ENCODE data around the gene PALM. TPM values are rescaled to one million over a fixed set of nuclear protein-coding genes. Genes with fewer than 3 reads are reported as not detected.

The PALM gene
- total RNA-seq, 2 experiments from 2014 or later, result 0.13 TPM; not detected in 1

DNA sequence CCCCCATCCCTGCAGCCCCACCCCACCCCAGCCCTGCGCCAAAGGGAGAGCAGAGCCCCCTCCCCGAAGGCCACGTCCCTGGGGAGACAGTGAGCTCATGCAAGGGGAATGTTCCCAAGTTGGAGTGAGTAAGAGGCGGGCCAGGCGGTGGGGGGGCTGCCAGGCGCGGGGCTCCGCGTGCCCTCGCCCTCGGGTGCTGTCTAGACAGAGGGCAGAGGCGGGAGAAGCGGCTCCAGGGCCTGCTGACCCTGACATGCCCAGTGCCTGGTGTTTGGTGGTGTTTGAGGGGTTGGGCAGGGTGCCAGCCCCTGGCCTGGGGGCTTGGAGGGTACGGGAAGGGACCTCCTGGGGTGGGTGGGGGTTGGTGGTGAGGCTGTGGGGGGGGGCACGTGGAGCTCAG, 31.5 kb upstream of the PALM start:
- ChIA-PET POLR2A (interaction anchor here (2.4 kb wide), 1 partner anchor 14 kb away, joined by 10 read pairs; the partner anchor contains the start of gene RNF126), CTCF (interaction anchor here (0.6 to 1.2 kb wide), 2 partner anchors 57 to 881 kb away, joined by 3 to 4 read pairs; no protein-coding TSS in a partner anchor)

DNA sequence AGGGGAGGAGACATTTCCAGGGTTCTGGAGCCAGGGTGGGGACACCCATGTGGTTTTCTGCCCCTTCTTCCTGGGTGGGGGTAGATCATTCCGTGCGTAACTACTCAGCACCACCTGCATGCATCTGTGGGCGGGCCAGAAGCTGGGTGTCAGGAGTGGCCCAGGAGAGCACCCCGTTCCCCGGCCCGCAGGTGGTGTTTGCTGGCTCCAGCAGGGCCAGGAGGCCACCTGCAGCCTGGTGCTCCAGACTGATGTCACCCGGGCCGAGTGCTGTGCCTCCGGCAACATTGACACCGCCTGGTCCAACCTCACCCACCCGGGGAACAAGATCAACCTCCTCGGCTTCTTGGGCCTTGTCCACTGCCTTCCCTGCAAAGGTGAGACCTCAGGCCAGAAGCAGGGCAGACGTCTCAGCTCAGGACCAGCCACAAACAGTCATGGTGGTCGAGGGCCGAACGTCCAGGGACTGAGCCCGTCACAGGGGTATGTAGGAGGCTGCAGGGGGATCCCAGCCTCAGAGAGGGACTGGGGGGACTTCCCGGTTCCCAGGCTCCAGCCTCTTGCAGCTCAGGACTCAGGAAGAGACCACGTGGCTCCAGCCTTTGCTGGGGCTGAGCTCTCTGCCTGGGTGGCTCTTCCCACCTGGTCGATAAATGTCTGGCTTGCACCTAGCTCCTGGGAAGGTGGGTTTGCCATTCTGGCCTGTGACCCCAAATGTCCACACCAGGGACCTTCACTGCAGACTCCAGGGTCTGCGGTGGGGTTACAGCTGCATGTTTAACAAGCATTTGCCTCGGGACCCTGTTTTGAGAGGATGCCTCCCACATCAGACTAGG, 30.9 kb upstream of the PALM start:
- ChIA-PET POLR2A (interaction anchor here (2.4 kb wide), 1 partner anchor 14 kb away, joined by 10 read pairs; the partner anchor contains the start of gene RNF126), CTCF (interaction anchor here (1.2 kb wide), 1 partner anchor 57 kb away, joined by 3 read pairs; no protein-coding TSS in a partner anchor)

DNA sequence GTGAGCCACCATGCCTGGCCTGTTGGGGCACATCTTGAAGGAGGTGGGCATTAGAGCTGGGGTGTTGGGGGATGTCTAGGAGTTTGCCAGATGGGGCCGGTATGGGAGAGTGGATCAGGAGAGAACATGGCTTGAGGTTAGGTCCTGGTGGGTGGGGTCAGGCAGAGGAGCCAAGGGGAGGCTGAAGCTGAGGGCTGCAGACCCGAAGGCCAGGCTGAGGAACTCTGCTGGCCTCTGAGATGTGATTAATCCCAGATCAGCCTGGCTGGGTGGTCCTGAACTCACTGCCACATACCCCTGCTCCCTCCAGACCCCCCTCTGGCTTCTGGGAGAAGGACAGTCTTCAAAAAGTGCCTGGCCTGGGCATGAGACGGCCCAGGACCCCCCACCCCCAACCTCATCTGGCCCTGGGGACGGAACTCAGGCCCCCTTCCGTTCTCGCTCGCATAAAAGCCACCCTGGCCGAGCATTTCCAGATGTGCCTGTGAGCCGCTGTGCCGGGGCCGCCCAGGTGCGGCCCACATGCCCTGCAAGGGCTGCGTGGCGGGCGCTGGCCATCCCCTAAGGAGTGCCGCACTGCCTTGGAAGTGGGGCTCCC, 29.8 kb upstream of the PALM start:
- ChIA-PET POLR2A (interaction anchor here (0.7 to 2.7 kb wide), 2 partner anchors 16 to 305 kb away, joined by 3 to 17 read pairs; partner anchors contain the start of genes RNF126 and WDR18), CTCF (interaction anchor here (1.2 to 2.0 kb wide), 3 partner anchors 16 to 55 kb away, joined by 3 to 9 read pairs (median 5); partner anchors contain the start of gene PRSS57)

DNA sequence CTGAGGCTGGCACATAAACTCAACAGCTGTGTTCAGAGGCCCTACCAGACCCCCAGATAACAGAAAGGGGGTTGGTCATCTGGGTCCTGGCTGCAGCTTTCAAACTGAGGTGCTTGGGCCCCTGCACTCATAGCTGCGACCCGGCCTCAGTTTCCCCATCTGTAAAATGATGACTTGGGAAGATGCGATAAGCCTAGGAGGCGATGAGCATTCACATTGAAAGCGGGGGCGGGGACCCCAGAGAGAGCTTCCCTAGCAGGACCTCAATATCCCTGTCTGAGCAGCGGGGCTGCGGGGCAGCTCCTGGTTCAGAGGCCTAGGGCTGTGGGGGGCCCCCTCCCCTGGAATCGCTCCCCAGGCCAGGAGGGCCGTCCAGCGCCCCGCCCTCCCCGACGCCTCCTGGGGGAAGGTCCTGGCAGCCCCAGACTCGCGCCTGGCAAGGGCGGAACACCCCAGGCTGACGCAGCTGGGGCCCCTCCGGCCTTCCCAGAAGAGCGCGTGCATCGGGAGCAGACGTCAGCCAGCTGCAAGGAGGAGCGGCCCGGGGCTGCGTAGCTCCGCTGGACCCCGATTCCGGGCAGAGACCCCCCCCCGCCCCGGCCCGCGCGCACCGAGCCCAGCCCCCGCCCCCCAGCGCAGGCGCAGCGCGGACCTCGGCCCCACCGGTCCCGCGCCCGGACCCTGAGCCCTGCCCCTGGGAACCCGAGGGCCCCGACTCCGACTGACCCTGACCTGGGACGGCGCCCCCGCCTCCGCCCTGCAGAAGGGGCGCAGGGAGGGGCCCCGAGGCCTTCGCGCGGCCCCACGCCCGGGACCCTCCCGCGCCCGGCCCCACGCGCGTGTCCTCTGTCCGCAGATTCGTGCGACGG, 29.1 kb upstream of the PALM start:
- ChIA-PET CTCF (interaction anchor here (1.0 to 2.0 kb wide), 7 partner anchors 9 to 90 kb away, joined by 3 to 9 read pairs (median 3); partner anchors contain the start of gene PRSS57), POLR2A (interaction anchor here (0.7 to 2.7 kb wide), 3 partner anchors 16 to 305 kb away, joined by 3 to 17 read pairs (median 3); partner anchors contain the start of genes RNF126 and WDR18)

DNA sequence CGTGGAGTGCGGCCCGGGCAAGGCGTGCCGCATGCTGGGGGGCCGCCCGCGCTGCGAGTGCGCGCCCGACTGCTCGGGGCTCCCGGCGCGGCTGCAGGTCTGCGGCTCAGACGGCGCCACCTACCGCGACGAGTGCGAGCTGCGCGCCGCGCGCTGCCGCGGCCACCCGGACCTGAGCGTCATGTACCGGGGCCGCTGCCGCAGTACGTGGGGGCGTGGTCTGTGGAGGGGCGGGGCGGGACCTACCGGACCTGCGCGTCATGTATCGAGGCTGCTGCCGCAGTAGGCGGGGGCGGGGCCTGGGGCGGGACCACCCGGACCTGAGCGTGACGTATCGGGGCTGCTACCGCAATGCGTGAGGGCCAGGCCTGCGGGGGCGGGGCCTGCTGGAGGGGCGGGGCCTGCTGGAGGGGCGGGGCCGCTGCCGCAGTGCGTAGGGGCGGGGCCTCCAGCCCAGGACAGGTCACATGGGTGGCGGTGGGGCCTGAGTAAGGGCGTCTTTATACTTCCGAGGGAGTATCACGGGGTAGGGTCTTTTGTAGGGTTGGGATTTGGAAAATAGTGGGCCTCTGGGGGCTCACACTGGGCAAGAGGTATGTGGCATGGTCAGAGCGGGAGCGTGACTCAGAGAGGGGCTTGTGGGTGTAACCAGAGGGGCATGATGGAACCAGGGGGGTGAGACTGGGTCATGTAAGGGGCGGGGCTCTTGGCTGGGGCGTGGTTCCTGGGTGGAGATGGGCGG, 28.3 kb upstream of the PALM start:
- ChIA-PET CTCF (interaction anchor here (0.6 to 2.0 kb wide), 8 partner anchors 10 to 89 kb away, joined by 3 to 9 read pairs (median 4); no protein-coding TSS in a partner anchor), POLR2A (interaction anchor here (0.6 to 2.7 kb wide), 3 partner anchors 17 to 200 kb away, joined by 3 to 17 read pairs (median 6); partner anchors contain the start of gene RNF126)

DNA sequence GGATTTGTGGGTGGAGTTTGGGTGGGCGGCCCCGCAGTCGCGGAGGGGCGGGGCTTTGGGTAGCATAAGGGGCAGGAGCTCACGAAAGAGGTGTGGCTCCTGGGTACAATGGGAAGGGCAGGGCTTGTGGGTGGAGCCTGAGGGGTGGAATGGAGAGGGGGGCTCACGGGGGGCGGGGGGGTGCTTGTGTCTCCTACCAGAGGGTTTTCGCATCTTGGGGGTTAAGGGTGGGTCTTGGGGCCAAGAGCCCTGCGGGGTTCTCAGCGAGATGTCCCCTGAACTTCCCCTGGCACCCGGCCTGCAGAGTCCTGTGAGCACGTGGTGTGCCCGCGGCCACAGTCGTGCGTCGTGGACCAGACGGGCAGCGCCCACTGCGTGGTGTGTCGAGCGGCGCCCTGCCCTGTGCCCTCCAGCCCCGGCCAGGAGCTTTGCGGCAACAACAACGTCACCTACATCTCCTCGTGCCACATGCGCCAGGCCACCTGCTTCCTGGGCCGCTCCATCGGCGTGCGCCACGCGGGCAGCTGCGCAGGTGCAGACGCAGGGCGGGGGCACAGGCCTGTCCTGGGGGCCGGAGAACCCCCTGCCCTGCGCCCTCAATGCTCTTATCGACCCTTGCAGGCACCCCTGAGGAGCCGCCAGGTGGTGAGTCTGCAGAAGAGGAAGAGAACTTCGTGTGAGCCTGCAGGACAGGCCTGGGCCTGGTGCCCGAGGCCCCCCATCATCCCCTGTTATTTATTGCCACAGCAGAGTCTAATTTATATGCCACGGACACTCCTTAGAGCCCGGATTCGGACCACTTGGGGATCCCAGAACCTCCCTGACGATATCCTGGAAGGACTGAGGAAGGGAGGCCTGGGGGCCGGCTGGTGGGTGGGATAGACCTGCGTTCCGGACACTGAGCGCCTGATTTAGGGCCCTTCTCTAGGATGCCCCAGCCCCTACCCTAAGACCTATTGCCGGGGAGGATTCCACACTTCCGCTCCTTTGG, 27.4 kb upstream of the PALM start:
- CTCF ChIA-PET, result interaction anchor here (0.6 to 2.0 kb wide), 4 partner anchors 18 to 72 kb away, joined by 3 to 9 read pairs (median 4); no protein-coding TSS in a partner anchor

DNA sequence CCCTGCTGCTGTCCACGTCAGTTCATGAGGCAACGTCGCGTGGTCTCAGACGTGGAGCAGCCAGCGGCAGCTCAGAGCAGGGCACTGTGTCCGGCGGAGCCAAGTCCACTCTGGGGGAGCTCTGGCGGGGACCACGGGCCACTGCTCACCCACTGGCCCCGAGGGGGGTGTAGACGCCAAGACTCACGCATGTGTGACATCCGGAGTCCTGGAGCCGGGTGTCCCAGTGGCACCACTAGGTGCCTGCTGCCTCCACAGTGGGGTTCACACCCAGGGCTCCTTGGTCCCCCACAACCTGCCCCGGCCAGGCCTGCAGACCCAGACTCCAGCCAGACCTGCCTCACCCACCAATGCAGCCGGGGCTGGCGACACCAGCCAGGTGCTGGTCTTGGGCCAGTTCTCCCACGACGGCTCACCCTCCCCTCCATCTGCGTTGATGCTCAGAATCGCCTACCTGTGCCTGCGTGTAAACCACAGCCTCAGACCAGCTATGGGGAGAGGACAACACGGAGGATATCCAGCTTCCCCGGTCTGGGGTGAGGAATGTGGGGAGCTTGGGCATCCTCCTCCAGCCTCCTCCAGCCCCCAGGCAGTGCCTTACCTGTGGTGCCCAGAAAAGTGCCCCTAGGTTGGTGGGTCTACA, 25.9 kb upstream of the PALM start:
- CTCF ChIA-PET, result no interaction called here
- POLR2A ChIA-PET, result interaction anchor here (0.7 kb wide), 1 partner anchor 20 kb away, joined by 4 read pairs; no protein-coding TSS in a partner anchor

More for the DNA sequence above, 27.4 kb upstream of the PALM start:
- POLR2A ChIA-PET, result interaction anchor here (0.6 to 2.7 kb wide), 2 partner anchors 18 to 201 kb away, joined by 6 to 17 read pairs; partner anchors contain the start of gene RNF126

DNA sequence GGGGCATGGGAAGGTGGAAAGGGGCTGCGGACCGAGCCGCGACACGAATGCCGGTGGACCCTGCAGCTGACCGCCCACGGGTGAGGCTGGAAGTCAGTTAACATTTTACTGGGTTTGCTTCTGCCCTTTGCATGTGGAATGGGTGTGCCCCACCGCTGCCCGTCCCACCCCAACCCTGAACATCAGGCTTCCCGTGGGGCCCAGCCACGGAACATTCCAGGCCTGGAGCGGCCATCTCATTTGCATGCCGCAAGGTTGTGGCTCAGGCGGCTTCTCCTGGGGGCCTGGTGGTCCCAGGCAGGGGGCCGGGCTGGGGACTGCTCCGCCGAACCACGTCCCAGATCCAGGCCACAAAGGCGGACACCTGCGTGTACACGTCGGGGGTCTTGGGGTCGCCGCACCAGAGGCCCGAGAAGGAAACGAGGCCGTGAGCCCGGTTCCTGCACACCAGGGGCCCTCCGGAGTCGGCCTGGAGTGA, 23.2 kb upstream of the PALM start:
- POLR2A ChIA-PET, result no interaction called here
- CTCF ChIA-PET, result interaction anchor here (1.2 kb wide), 1 partner anchor 49 kb away, joined by 3 read pairs; no protein-coding TSS in a partner anchor

DNA sequence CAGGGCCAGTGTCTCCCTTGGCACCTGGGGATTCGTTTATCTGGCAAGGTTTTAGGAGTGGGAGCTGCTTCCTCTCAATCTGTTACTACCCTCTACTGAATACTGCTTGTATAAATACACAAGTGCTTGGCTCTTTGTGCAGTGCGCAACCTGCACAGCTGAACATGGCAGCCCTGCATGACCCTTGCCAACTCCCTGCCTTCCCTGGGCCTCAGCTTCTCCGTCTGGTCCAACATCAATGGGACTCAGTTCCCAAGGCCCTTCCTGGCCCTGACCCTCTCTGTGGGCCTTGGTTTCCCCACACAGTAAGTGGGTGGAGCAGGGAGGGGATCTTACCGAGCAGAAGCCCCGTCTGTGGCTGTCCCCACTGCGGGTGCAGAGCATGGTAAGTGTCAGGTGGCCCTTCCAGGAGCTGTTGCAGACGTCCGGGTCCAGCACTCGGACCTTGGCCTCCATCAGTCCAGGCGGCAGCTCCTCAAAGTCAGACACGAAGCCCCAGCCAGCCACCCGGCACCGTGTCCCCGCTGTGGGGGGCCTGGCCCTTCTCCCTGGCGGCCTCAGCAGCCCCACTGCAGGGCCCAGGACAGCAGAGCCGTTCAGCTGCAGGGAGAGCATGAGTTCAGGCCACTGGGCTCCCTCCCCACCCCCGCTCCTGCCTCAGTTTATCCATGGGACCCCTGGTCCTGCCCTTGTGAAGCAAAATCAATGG, 22.0 kb upstream of the PALM start:
- ChIA-PET CTCF (interaction anchor here (1.0 kb wide), 1 partner anchor 47 kb away, joined by 3 read pairs; no protein-coding TSS in a partner anchor), POLR2A (no interaction called here)

DNA sequence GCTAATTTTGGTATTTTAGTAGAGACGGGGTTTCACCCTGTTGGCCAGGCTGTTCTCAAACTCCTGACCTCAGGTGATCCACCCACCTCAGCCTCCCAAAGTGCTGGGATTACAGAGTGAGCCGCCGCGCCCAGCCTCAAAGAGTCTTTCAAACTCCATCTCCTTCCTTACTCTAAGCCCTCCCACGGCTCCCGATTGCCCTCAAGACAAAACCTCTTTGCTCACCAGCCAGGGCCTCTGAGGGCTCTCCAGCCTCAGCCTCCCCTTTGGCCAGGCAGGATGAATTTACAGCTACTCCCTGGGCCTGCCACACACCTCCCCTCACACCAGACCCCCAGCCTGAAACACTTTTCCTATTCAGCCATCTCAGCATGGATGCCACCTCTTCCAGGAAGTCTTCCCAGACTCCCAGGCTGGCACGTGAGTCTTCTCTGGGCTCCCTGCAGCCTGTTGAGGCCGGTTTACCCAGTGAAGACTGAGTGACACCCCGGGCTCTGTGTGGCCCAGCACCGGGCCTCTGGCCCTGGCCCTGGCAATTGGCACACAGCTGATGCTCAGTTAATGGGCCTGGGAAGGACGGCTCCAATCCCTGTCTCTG, 21.1 kb upstream of the PALM start:
- CTCF ChIA-PET, result no interaction called here
- POLR2A ChIA-PET, result no interaction called here

DNA sequence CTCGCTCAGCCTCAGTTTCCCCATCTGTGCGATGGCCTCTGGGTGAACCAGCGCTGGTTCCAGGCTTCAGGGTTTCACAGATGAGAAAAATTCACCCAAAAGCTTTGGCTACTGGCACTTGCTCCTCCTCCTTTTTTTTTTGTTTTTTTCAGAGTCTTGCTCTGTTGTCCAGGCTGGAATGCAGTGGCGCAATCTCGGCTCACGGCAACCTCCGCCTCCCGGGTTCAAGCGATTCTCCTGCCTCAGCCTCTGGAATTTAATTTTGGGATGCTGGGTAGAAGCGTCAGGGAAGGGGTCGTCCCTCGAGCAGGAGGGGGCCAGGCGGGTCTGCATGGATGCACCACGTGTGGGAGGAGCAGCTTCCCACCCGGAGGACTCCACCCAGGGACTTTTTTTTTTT, 20.5 kb upstream of the PALM start:
- ChIA-PET CTCF (interaction anchor here (0.6 kb wide), 1 partner anchor 184 kb away, joined by 4 read pairs; no protein-coding TSS in a partner anchor), POLR2A (no interaction called here)

DNA sequence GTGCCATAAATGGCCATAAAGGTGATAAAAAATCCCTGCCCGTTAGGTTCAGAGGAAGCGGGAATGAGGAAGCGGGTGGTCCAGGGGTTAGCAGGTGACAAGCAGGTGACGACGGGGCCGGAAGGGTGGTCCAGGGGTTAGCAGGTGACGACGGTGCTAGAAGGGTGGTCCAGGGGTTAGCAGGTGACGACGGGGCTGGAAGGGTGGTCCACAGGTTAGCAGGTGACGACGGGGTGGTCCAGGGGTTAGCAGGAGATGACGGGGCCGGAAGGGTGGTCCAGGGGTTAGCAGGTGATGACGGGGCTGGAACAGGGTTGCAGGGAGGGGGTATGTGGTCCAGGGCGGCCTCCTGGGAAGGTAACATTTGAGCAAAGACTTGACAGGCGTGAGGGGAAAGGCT, 19.7 kb upstream of the PALM start:
- ChIA-PET POLR2A (no interaction called here), CTCF (interaction anchor here (0.6 kb wide), 1 partner anchor 183 kb away, joined by 4 read pairs; no protein-coding TSS in a partner anchor)

DNA sequence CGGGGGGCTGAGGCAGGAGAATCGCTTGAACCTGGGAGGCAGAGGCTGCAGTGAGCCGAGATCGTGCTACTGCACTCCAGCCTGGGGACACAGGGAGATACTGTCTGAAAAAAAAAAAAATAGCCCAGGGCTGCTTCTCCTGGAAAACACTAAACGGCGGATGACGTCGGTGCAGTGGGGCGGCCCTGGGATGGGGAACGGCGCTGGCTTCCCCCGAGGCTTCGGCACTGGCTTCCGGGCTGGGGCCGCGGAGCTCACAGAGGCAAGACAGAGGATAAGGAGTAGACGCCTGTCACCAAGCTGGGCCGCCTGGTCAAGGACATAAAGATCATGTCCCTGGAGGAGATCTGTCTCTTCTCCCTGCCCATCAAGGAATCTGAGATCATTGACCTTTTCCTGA, 18.5 kb upstream of the PALM start:
- ChIA-PET CTCF (no interaction called here), POLR2A (no interaction called here)

DNA sequence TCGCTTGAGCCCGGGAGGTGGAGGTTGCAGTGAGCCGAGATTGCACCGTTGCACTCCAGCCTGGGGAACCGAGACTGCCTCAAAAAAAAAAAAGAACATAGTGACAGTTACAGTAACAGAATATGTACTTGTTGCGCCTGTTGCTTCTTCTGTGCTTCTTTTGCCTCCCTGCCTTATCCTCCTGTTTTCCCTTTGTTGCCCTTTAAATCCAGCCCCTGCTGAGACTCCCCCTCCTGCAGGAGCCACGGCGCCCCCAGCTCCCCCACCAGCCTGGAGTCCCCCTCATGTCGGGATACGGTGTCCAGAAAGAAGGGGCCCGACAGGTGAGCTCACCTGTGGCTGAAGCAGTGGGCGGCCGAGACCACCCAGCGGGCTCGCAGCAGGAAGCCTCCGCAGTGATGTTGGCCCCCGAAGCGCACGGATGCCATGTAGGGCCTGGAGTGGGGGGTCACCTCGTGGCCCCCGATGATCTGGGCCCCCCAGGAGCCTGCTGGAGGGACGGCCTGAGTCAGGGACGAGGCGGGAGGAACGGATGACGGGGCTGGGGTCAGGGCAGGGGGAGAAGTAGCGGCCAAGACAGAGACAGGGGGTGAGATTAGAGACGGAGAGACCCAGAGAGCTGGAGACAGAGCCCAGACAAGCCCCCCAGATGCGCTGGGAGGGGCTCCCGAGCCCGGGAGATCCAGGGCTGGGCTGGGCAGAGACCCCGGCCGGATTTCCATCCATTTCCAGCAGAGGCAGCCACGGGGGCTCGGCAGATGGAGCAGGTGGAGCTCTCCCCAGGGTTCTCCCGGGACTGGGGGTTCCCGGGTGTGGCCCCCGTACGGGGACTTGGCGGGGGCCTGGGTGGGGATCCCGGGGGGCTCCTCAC, 14.0 kb upstream of the PALM start:
- ChIA-PET CTCF (interaction anchor here (0.8 to 1.4 kb wide), 2 partner anchors 16 to 39 kb away, joined by 3 read pairs; no protein-coding TSS in a partner anchor), POLR2A (no interaction called here)

Data from activated CD8-positive, alpha-beta memory T cell treated with anti-CD3 and anti-CD28 coated beads for 36 hours (primary cell).